Stromal cell of bone marrow (primary cell): ENCODE measurements around the gene HBA1.
"Not testable (repeated sequence)": the region's sequence is repeated elsewhere in the genome, so short reads cannot be mapped to it uniquely, and the experiment has no call there.

Experiments used
- DNase-seq: peaks from one replicate; pipeline ENCODE4 v3.0.0-alpha.2; 2012; ENCODE audit warnings: low read depth

Gene HBA1

DNA sequence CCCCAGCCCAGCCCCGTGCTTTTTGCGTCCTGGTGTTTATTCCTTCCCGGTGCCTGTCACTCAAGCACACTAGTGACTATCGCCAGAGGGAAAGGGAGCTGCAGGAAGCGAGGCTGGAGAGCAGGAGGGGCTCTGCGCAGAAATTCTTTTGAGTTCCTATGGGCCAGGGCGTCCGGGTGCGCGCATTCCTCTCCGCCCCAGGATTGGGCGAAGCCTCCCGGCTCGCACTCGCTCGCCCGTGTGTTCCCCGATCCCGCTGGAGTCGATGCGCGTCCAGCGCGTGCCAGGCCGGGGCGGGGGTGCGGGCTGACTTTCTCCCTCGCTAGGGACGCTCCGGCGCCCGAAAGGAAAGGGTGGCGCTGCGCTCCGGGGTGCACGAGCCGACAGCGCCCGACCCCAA is 474 bp upstream of the HBA1 start:
- not testable (repeated sequence) for DNase-seq

DNA sequence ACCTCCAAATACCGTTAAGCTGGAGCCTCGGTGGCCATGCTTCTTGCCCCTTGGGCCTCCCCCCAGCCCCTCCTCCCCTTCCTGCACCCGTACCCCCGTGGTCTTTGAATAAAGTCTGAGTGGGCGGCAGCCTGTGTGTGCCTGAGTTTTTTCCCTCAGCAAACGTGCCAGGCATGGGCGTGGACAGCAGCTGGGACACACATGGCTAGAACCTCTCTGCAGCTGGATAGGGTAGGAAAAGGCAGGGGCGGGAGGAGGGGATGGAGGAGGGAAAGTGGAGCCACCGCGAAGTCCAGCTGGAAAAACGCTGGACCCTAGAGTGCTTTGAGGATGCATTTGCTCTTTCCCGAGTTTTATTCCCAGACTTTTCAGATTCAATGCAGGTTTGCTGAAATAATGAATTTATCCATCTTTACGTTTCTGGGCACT is 928 bp downstream of the HBA1 start:
- DNase-seq = no peak

DNA sequence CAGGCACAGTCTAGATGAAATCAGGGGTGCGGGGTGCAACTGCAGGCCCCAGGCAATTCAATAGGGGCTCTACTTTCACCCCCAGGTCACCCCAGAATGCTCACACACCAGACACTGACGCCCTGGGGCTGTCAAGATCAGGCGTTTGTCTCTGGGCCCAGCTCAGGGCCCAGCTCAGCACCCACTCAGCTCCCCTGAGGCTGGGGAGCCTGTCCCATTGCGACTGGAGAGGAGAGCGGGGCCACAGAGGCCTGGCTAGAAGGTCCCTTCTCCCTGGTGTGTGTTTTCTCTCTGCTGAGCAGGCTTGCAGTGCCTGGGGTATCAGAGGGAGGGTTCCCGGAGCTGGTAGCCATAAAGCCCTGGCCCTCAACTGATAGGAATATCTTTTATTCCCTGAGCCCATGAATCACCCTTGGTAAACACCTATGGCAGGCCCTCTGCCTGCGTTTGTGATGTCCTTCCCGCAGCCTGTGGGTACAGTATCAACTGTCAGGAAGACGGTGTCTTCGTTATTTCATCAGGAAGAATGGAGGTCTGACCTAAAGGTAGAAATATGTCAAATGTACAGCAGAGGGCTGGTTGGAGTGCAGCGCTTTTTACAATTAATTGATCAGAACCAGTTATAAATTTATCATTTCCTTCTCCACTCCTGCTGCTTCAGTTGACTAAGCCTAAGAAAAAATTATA is 1.6 kb downstream of the HBA1 start:
- no peak for DNase-seq

DNA sequence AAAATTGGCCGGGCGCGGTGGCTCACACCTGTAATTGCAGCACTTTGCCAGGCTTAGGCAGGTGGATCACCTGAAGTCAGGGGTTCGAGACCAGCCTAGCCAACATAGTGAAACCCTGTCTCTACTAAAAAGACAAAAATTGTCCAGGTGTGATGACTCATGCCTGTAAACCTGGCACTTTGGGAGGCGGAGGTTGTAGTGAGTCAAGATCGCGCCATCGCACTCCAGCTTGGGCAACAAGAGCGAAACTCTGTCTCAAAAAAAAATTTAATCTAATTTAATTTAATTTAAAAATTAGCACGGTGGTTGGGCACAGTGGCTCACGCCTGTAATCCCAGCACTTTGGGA is 2.2 kb downstream of the HBA1 start:
- DNase-seq = no peak

DNA sequence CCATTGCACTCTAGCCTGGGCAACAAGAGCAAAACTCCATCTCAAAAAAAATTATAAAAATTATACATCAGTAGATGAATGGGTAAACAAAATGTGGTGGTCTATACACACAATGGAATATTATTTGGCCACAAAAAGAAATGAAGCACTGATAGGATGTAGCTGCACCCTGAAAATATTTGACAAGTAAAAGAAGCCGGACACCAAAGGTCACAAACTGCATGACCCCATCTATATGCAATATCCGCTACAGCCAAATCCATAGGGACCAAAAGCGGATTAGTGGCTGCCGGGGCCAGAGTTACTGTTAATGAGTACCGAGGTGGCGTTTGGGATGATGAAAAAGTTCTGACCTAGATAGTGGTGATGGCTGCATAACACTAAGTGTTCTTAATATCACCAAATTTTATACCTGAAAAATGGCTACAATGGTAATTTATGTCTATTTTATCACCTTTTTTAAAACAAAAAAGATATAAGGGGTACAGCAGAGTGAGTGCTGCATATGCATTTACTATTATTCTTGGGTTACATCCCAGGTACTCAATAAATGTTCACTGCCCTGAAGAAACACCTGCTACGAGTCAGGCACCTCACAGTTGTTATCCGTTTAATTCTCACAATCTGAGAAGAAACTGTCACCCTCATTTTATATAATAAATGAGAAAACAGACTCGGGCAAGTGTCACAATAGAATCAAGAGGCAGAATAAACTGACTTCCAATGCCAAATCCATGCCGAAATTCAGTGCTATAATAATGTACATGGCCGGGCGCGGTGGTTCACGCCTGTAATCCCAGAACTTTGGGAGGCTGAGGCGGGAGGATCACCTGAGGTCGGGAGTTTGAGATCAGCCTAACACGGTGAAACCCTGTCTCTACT is 3.0 kb downstream of the HBA1 start:
- no peak for DNase-seq

DNA sequence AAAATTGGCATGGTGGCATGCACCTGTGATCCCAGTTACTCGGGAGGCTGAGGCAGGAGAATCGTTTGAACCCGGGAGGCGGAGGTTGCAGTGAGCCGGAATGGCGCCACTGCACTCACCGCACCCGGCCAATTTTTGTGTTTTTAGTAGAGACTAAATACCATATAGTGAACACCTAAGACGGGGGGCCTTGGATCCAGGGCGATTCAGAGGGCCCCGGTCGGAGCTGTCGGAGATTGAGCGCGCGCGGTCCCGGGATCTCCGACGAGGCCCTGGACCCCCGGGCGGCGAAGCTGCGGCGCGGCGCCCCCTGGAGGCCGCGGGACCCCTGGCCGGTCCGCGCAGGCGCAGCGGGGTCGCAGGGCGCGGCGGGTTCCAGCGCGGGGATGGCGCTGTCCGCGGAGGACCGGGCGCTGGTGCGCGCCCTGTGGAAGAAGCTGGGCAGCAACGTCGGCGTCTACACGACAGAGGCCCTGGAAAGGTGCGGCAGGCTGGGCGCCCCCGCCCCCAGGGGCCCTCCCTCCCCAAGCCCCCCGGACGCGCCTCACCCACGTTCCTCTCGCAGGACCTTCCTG is 3.7 kb downstream of the HBA1 start, which contains the start of gene HBQ1:
Gene HBQ1 (plus strand): TSS at position 359 of the 575 bp plus-strand sequence. CDS start 28 bp downstream, at position 387.
- DNase-seq = no peak

DNA sequence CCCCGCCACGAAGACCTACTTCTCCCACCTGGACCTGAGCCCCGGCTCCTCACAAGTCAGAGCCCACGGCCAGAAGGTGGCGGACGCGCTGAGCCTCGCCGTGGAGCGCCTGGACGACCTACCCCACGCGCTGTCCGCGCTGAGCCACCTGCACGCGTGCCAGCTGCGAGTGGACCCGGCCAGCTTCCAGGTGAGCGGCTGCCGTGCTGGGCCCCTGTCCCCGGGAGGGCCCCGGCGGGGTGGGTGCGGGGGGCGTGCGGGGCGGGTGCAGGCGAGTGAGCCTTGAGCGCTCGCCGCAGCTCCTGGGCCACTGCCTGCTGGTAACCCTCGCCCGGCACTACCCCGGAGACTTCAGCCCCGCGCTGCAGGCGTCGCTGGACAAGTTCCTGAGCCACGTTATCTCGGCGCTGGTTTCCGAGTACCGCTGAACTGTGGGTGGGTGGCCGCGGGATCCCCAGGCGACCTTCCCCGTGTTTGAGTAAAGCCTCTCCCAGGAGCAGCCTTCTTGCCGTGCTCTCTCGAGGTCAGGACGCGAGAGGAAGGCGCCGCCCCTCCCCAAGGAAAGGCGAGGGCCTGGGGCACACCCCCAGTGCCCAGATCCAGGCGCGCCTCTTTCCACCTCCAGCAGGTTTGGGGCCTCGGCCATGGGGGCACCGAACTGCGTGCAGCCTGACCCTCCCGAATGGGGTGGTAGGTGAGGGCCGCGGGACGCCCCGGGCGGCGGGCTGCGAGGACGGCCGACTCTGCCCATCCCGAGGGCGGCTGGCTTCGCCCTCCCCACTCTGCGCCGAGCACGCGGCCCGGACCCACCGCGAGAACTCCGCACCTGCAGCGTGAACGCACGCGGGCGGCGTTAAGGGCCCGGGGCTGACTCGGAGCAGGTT is 4.4 kb downstream of the HBA1 start:
- DNase-seq = no peak

DNA sequence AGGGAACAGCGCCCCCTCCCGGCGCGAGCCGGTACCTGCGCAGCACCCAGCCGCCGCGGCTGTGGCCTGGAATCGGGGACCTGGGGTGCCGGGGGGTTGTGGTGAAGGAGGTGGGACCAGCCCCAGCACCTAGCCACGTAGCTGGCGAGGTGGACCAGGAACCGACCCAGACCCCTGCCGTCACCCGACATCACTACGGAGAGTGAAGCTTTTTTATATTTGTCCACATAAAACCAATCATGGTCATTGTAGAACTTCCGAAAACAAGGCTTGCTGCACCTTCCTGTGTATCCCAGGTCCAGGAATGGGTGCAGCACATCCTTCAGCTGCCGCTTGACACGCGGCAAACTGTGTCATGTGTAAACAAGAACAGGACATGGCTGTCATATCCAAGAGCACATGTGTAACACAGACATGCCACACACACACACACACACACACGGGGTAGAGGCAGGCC is 5.1 kb downstream of the HBA1 start:
- DNase-seq = no peak

DNA sequence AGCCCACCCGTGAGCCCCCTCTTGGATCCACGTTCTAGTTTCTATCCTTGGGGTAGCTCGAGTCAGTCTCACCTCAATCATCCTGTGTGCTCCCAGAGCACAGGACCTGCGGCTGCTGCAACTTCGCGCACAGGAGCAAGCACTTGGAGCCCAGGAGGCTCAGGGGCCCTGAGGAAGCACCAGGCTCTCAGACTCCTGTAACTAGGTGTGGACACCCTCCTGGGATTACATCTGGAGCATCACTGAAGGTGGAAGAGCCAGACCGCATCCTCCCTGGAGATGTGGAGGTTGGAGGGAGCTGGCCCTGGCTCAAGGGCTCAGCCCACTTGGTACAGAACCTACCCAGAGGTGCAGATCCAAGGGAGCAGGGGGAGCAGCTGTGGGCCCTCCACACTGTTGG is 6.5 kb downstream of the HBA1 start:
- DNase-seq = no peak

DNA sequence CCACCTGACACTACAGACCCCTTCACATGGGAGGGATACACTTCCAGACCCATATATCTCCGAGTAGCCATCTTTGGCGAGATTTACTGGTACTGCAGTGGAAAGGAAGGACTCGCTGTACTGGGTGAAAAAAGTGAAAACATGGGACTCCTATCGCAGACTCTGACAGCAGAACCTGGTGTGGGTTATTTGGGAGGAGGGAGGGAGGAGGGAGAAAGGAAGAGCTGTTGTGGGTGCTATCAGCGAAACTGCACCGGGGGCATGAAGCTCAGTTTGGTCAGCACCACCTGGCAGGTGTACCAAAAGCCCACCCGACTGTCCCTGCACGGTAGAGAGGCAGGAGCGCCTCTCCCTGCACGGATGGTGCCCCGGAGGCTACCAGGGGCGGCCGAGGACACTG is 8.7 kb downstream of the HBA1 start:
- no peak for DNase-seq

DNA sequence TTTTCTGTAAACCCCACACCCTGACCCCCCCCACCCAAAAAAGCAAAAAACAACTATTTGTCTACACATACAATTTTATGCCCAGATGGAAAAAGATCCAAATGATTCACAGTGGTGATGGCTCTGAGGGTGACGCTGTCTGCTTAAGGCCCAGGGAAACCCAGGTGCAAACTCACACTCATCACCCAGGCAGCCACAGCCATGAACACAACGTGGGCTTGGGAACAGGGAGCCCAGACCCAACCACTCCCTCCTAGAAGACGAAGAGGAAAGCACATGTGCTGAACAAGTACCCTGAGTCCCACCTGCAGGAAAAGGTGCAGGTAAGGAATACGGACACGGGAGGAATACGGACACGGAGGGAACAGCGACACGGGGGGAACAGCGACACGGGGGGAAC is 9.2 kb downstream of the HBA1 start:
- DNase-seq = no peak

DNA sequence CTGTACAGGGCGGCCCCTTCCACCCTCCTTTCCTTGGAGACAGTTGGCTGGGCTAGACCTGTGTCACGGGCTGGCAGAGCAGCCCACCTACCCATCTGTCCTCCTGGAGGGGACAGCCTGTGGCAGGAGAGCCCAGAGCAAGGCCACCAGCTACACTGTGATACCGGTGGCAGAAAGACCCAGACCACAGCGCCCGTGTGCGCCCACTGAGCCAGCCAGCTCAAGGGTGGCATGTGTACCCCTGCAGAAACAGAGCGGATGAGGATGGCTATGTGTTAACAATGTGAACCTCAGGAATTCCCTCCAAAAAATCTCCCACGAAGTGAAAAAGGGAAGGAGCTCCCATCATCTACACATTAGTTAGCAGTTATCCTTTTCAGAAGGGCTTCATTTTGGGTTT is 10.8 kb downstream of the HBA1 start:
- DNase-seq = no peak

DNA sequence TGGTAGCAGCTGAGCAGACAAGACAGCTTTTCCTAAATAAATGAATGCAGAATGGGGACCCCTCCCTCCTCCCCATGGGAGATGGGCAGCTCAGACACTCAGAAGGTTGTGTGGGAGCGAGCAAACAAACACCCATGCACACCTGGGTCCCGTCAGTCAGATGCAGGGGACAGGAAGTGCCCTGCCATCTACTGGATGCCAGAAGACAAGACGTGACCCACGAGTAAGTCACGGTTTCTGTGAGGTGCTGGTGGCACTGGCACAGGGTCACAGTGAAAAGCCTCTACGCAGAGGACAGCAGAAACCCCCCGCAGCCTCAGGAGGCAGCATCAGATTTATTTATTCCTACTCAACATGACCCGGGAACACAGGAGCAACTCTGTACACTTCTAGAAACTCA is 12.2 kb downstream of the HBA1 start:
- no peak for DNase-seq

DNA sequence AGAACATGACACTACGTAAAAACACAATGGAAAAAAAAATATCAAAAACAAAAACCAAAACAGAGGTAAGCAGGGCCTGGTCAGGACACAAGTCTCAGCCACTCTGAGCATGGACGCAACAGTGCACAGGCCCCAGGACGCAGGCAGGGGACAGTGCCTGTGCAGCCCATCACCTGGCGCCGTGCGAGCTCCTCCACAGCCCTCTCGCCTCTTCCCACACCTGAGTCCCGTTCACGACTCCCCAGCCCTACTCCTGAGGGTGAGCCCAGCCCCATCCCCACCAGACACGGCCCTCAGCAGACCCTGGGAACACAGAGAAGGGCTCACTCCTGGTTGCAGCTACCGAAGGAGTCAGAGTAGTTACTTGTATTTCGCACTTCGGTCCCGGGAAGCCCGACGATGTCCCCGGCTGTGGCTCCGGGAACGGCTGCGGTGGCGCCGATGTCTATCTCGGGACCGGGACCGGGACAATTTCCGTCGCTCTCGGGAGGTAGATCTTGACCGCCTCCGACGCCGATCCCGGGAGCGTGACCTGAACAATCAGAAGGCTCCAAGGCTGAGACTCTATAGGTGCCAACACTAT is 13.2 kb downstream of the HBA1 start:
- no peak for DNase-seq

DNA sequence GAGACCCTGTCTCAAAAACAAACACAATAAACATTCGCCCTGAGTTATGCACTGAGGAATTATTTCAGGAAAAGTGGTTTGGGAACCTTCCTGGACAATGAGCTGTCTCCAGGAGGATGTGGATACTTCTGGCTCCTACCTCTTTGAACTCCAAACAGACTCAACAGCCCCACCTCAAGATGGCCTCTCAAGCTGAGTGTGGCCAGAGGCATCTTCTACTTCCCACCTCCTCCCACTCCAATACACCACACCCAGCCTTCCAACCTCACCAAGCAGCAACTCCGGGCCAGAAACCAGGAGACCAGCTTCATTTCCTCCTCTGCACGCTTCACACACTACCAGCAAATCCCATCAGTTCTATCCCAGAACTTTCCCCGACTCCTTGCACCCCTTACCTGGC is 15.4 kb downstream of the HBA1 start:
- DNase-seq = no peak

DNA sequence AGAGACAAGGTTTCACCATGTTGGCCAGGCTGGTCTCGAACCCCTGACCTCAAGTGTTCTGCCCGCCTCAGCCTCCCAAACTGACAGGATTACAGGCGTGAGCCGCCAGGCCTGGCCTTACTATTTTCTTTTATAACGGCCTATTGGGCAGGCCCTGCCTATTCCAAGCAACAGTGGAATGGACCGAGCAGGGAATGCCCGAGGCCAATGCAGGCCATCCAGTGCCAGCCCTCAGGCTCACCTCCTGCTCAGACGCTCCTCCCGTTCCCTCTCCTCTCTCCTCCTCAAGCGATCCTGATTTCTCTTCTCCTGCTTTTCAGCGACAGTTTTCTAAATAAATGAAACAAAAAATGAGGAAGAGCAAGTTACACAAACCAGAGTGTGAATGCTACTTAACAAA is 16.2 kb downstream of the HBA1 start:
- no peak for DNase-seq

DNA sequence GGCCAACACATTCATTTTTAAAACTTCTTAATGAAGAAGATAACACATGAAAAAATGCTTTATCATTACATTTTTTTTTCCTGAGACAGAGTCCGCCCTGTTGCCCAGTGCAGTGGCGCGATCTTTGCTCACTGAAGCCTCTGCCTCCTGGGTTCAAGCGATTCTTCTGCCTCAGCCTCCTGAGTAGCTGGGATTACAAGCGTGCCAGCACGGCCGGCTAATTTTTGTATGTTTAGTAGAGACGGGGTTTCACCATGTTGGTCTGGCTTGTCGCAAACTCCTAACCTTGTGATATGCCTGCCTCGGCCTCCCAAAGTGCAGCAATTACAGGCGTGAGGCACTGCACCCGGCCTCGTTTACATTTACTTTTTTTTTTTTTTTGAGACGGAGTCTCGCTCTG is 17.0 kb downstream of the HBA1 start:
- no peak for DNase-seq

DNA sequence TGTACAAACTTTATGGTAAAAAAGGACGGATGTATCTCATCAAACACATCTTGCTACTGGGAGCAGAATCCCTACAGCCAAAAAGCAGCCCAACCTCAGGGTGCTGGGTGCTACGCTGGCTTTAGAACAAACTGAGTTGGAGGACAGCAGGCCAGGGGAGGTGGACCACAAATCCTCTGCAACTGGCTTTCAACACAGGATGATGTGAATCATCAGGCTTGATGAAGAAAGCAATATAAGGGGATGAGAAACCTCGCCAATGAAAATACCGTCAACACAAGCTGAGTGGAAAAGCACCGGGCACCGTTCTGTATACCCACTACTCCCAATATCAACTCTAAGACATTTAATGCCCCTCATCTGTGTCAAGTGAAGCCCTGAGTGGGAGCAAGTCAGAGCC is 18.0 kb downstream of the HBA1 start:
- no peak for DNase-seq

DNA sequence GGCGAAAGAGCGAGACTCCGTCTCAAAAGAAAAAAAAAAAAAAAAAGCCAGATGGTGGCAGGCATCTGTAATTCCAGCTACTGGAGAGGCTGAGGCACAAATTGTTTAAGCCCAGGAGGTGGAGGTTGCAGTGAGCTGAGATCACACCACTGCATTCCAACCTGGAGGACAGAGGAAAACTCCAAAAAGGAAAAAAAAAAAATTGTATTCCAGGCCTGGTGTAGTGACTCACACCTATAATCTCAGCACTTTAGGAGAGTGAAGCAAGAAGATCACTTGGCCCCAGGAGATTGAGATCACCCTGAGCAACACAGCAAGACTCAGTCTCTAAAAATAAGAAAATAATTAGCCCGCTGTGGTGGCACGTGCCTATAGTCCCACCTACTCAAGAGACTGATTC is 23.9 kb downstream of the HBA1 start:
- DNase-seq = peak; percentile 38

DNA sequence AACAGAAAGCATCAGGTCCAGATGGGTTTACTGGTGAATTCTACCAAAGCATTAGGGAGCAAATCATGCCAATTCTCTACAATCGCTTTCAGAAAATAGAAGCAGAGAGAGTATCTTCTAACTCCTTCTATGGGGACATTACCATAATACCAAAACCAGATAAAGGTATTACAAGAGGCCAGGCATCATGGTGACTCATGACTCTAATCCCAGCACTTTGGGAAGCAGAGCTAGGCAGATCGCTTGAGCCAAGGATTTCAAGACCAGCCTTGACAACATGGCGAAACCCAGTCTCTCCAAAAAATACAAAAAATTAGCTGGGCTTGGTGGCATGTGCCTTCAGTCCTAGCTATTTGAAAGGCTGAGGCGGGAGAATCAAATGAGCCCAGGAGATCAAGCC is 26.8 kb downstream of the HBA1 start:
- no peak for DNase-seq

DNA sequence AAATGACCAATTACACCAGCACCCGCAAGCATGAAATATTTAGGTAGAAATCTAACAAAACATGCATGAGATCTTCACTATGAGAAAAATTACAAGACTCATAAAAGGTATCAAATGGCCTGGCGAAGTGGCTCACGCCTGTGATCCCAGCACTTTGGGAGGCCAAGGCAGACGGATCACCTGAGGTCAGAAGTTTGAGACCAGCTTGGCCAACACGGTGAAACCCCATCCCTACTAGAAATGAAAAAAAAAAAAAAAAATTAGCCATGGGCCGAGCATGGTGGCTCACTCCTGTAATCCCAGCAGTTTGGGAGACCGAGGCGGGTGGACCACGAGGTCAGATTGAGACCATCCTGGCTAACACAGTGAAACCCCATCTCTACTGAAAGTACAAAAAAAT is 27.6 kb downstream of the HBA1 start:
- DNase-seq = not testable (repeated sequence)

DNA sequence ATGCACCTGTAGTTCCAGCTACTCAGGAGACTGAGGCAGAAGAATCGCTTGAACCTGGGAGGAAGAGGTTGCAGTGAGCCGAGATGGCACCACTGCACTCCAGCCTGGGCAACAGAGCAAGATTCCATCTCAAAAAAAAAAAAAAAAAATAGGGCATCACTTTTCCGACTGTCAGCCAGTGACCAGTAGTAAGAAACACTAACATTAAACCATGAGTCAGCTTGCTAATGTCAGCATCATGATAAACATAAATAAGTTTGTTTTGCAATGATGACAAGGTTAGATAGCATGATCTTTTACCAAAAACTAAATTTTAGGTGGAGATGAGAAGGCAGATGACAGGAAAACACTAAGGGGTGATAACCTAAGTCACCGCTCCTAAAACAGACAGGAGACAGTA is 32.9 kb downstream of the HBA1 start:
- DNase-seq = not testable (repeated sequence)
